ENCODE data around the gene LBP.

- TF ChIP-seq POLR2AphosphoS5 (IDR thresholded peaks at IDR 0.05) (no peak), POLR2A (IDR thresholded peaks at IDR 0.05) (no peak)
Observed at GRCh38 chr20:38316341-38316740, 29.9 kb upstream of the LBP start.

Measured in spleen (tissue), 3 donors.